NB4 (cell line): ENCODE results near the gene NPR2.

Experiments used
- CTCF ChIP-seq: IDR thresholded peaks from one replicate; pipeline ENCODE4 v1.5.1; 2012; ENCODE audit warnings: low read depth, low read length
- MYC ChIP-seq: IDR thresholded peaks from 2 replicates; pipeline ENCODE4 v1.6.1; 2011; ENCODE audit warnings: low read depth, low read length
- POLR2A ChIP-seq: IDR thresholded peaks from 2 replicates; pipeline ENCODE4 v1.6.1; 2011; ENCODE audit warnings: mild to moderate bottlenecking; ENCODE audit not compliant: insufficient read length; ENCODE audit errors: extremely low read depth
- TF ChIP-seq, protein P1 (sequence below): IDR thresholded peaks from 2 replicates; pipeline ENCODE4 v1.6.1; 2011; ENCODE audit warnings: low read depth, low read length

GRCh38 chr9:35776018-35776417 lies 15.4 kb upstream of the NPR2 start:
- TF ChIP-seq POLR2A, result no peak
- TF ChIP-seq MYC, result no peak
- no peak for TF ChIP-seq CTCF
- TF ChIP-seq, protein P1, sequence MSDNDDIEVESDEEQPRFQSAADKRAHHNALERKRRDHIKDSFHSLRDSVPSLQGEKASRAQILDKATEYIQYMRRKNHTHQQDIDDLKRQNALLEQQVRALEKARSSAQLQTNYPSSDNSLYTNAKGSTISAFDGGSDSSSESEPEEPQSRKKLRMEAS, result no peak
